Cortex of kidney (tissue), 1 donor: ENCODE results near the gene ADAMTS14.
"Not testable (repeated sequence)": the region's sequence is repeated elsewhere in the genome, so short reads cannot be mapped to it uniquely, and the experiment has no call there.

Experiments
- DNase-seq: peaks from one replicate; lab custom pipeline; 2025; lab: John Stamatoyannopoulos, UW

The ADAMTS14 gene

DNA sequence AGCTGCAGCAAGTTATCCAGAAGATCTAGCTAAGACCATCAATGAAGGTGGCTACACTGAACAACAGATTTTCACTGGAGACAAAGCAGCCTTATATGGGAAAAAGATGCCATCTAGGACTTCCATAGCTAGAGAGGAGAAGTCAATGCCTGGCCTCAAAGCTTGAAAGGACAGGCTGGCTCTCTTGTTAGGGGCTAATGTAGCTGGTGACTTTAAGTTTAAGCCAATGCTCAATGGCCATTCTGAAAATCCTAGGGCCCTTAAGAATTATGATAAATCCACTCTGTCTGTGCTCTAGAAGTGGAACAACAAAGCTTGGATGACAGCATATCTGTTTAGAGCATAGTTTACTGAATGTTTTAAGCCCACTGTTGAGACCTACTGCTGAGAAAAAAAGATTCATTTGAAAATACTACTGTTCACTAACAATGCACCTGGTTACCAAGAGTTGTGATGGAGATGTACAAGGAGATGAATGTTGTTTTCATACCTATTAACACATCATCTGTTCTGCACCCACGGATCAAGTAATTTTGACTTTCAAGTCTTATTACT is 13.6 kb upstream of the ADAMTS14 start:
- DNase-seq = no peak

- DNase-seq = no peak
These were observed 13.0 kb upstream of the ADAMTS14 start for GRCh38 chr10:70659306-70659705.

DNA sequence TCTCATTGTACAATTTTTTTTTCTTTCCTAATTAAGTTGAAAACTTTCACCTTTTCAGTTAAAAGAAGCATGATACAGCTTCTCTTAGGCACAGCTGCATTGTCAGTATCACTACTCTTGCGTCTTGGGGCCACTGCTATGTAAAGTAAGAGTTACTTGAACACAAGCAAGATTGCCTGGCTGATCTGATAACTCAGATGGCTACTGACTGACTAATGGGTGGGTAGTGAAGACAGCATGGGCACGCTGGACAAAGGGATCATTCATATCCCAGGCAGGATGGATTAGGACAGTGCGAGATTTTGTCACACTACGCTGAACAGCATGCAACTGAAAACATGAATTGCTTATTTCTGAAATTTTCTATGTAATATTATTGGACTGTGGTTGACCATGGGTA is 11.6 kb upstream of the ADAMTS14 start:
- DNase-seq = no peak

GRCh38 chr10:70661623-70662361 is 10.5 kb upstream of the ADAMTS14 start:
- no peak for DNase-seq

DNA sequence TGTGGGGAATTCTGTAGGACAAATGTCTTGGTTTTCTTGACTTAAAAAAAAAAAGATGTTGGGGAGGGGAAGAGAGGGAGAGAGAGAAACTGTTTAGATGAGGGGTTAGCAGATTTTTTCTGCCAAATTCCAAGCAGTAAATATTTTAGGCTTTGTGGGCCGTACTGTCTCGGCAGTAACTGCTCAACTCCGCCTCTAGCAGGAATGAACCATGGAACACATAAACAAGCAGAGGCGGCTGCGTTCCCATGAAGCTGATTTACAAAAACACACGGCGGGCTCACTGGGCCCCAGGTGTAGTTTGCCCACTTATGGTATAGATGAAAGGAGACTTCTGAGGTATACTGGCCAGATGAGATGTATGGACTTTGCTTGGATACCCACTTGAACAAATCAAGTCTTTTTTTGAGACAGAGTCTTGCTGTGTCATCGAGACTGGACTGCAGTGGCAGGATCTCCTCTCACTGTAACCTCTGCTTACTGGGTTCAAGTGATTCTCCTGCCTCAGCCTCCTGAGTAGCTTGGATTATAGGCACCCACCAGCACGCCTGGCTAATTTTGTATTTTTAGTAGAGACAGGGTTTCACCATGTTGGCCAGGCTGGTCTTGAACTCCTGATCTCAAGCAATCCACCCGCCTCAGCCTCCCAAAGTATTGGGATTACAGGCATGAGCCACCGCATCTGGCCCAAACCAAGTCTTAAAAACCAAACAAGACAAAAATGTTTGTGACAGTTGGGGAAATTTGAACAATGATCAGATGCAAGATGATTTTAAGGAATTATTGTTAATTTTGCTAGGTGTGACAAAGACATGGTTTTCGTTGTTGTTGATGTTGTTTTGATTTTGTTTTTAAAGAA is 9.7 kb upstream of the ADAMTS14 start:
- DNase-seq = no peak

GRCh38 chr10:70663458-70664409 is 8.6 kb upstream of the ADAMTS14 start:
- not testable (repeated sequence) for DNase-seq

GRCh38 chr10:70664702-70665195 is 7.6 kb upstream of the ADAMTS14 start:
- no peak for DNase-seq

GRCh38 chr10:70666960-70667798 is 5.1 kb upstream of the ADAMTS14 start:
- DNase-seq = no peak

DNA sequence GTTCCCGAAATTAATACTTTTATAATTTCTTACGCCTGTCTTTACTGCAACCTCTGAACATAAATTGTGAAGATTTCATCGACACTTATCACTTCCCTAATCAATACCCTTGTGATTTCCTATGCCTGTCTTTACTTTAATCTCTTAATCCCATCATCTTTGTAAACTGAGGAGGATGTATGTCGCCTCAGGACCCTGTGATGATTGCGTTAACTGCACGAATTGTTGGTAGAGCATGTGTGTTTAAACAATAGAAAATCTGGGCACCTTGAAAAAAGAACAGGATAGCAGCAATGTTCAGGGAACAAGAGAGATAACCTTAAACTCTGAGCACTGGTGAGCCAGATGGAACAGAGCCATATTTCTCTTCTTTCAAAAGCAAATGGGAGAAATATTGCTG is 4.5 kb upstream of the ADAMTS14 start:
- not testable (repeated sequence) for DNase-seq

GRCh38 chr10:70668454-70668970 is 3.8 kb upstream of the ADAMTS14 start:
- DNase-seq = no peak

DNA sequence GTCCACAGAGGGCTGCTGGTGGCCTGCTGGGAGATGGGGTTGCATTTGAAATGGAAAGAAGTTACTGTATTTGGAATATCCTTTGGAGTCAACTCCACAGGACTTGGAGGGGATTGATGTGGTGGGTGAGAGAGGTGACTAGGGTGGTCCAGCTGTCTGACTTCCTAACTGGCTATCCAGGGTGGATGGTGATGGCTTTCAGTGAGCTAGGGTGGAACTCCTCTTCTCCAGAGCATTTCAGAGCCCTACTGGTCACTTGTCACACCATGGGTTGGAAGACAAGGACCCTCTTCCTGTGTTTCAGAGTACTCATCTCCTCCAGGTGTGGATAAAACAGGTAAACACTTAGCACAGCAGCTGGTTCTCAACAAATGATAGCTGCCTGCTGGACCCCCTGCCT is 3.3 kb upstream of the ADAMTS14 start:
- DNase-seq = no peak

DNA sequence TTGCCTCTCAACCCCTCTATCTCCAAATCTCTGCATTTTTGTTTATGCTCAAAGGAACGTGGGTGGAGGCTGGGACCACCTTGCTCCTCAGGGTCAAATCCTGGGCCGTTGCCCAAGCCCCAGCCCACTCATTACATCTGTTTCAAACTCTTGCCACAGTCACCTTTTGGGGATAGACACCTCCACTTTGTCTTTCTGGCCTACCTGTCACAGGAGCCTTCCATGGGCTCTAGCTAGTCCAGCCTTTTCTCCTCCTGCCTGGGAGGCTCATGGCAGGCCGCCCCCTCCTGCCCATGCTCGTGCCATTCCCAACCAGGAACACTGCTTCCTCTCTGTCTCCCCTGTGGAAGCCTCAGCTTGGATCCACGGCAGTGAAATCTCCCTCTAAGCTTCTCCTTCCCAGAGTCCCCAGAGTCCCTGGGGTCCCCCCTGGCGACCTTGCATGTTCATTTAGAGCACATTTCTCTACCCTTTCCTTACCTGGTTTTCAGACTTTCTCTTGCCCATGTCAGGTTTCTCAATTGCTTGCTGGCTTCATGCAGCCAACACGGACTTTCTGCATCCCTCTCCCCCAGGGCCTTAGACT is 2.5 kb upstream of the ADAMTS14 start:
- DNase-seq = no peak

GRCh38 chr10:70671619-70672164 is 614 bp upstream of the ADAMTS14 start:
- DNase-seq = no peak

DNA sequence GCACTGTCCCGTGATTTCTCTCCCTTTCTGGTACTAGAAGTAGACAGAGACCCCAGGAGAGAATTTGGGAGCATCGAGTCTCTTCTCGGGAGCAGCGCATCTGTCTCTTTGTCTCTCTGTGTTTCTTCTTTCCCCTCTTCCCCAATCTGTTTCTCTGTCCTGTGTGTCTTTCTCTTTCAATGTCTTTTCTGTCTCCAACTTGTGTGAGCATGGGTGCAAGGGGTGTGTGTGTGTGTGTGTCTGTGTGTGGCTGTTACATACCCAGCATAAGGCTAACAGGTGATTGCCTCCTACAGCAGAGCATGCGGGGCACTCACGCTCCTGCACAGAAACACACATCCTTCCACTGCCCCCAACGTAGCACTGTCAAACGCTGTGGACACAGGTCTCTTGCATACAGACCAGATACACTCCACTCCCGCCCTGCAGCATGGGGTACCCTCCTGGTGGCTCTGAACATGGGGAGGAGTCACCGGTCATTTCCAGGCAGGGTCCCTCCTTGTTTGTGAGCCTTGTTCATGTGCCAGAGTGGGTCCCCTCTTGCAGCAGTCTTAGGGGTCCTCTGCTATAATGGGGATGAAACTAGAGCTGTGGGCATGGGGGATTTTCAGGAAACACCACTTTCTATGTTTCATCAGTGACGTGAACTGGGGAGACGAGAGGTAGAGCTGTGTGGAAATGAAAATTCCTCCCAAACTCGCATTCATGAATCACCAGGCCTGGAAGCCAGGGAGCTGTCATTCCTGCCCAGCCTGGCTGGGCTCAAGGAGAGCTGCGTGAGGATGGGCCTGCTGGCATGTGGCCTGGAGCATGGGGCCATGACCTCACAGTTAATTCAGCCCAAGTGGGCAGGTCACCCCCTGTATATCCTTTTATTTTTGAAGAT is 980 bp downstream of the ADAMTS14 start:
- DNase-seq = no peak

GRCh38 chr10:70673929-70674559 is 1.7 kb downstream of the ADAMTS14 start:
- DNase-seq = no peak

DNA sequence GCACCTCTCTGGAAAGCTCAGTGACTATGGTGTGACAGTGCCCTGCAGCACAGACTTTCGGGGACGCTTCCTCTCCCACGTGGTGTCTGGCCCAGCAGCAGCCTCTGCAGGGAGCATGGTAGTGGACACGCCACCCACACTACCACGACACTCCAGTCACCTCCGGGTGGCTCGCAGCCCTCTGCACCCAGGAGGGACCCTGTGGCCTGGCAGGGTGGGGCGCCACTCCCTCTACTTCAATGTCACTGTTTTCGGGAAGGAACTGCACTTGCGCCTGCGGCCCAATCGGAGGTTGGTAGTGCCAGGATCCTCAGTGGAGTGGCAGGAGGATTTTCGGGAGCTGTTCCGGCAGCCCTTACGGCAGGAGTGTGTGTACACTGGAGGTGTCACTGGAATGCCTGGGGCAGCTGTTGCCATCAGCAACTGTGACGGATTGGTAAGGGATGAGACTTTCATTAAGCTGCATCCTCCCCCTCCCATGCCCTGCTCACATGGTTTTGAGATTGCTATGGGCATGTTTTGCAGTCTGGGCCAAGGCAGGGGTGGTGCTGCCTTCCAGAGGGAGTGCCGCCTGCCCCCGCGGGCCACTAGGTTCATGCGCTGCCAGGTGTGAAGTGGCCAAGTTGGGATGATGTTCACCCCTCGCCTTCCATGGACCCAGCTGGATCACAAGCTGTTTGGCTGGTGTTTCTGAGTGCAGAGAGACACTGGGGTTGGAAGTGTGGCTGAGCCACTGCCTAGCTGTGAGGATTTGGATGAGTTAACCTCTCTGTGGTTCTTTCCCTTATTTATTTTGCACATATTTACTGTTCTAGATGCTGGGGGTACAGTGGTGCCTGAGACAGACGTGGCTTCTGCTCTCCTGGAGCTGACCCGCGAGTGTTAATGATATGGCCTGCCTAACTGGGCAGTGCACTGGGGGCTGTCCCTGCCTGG is 2.5 kb downstream of the ADAMTS14 start:
- DNase-seq = no peak

GRCh38 chr10:70675496-70676161 is 3.3 kb downstream of the ADAMTS14 start:
- no peak for DNase-seq
